GM21825 (cell line): ENCODE data around the gene ANKRD26.

ENCODE experiments used
- ATAC-seq: cut with Tn5 transposase; IDR thresholded peaks from one replicate; pipeline ENCODE4 v1.9.1; 2021; ENCODE audit warnings: mild to moderate bottlenecking, moderate library complexity; ENCODE audit not compliant: unreplicated experiment

The ANKRD26 gene

GRCh38 chr10:27022048-27022447 lies 78.2 kb downstream of the ANKRD26 start:
- no peak for ATAC-seq

- ATAC-seq = no peak
Measured at GRCh38 chr10:27020243-27020642, 80.1 kb downstream of the ANKRD26 start.

- no peak for ATAC-seq
Measured at GRCh38 chr10:27019827-27020226, 80.5 kb downstream of the ANKRD26 start.

GRCh38 chr10:26997610-26998009 lies 102.7 kb downstream of the ANKRD26 start:
- ATAC-seq = no peak

GRCh38 chr10:26994743-26995142 lies 105.6 kb downstream of the ANKRD26 start:
- ATAC-seq = no peak

- ATAC-seq = no peak
Measured at GRCh38 chr10:26987851-26988250, 112.4 kb downstream of the ANKRD26 start.

GRCh38 chr10:26983156-26983555 lies 117.1 kb downstream of the ANKRD26 start:
- no peak for ATAC-seq

GRCh38 chr10:26982058-26982457 lies 118.2 kb downstream of the ANKRD26 start:
- ATAC-seq = no peak

GRCh38 chr10:26981232-26981824 lies 119.0 kb downstream of the ANKRD26 start:
- ATAC-seq = no peak

- ATAC-seq = no peak
Measured at GRCh38 chr10:26978519-26978918, 121.8 kb downstream of the ANKRD26 start.

- ATAC-seq = no peak
Measured at GRCh38 chr10:26977635-26978034, 122.7 kb downstream of the ANKRD26 start.

GRCh38 chr10:26970667-26971066 lies 129.6 kb downstream of the ANKRD26 start:
- no peak for ATAC-seq

- peak; percentile 89 for ATAC-seq
Measured at GRCh38 chr10:26969145-26969926, 131.0 kb downstream of the ANKRD26 start.

- no peak for ATAC-seq
Measured at GRCh38 chr10:26962835-26963234, 137.5 kb downstream of the ANKRD26 start.

- ATAC-seq = no peak
Measured at GRCh38 chr10:26960308-26960707, 140.0 kb downstream of the ANKRD26 start.

GRCh38 chr10:26959841-26960240 lies 140.5 kb downstream of the ANKRD26 start:
- ATAC-seq = no peak
